ENCODE data around the gene RPH3AL. TPM values are rescaled to one million over a fixed set of nuclear protein-coding genes. Genes with fewer than 3 reads are reported as not detected.
"Not testable (repeated sequence)": the region's sequence is repeated elsewhere in the genome, so short reads cannot be mapped to it uniquely, and the experiment has no call there.

RPH3AL gene
- total and polyA plus RNA-seq, 4 experiments from 2014 or later: 1.7 to 5.9 (median 4.0) TPM

GRCh38 chr17:274902-275301 is 77.7 kb downstream of the RPH3AL start:
- H3K4me1 ChIP-seq (ENCODE audit: insufficient read depth, low read length): no peaks in the 10 kb centered on the region
- Mint-ChIP-seq H3K27me3 (no peaks in the 10 kb centered on the region), H3K4me1 (no peaks in the 10 kb centered on the region), H3K9me3 (no peaks in the 10 kb centered on the region), H3K27ac (no peak overlapping the region), H3K36me3 (no peaks in the 10 kb centered on the region), H3K4me3 (no peak overlapping the region)
- no peaks in the 10 kb centered on the region for H3K9me3 ChIP-seq (ENCODE audit: control insufficient read depth in 1 of 2, low read length in 2 of 2)
- ChIA-PET CTCF (ENCODE audit: partially characterized antibody) (no interaction called here), POLR2A (ENCODE audit: partially characterized antibody) (no interaction called here)
- no peaks in the 10 kb centered on the region for H3K36me3 ChIP-seq (ENCODE audit: insufficient read depth, low read length)
- intact Hi-C loops (cut with micrococcal nuclease): no loop called here
- H3K27ac ChIP-seq (ENCODE audit: low read depth, low read length): no peak overlapping the region
- DNase-seq: no peak
- no peaks in the 10 kb centered on the region for H3K27me3 ChIP-seq (ENCODE audit: insufficient read depth, low read length)
- no peak overlapping the region for H3K4me3 ChIP-seq (ENCODE audit: low read length in 2 of 2)

- H3K4me1 ChIP-seq (ENCODE audit: insufficient read depth, low read length): no peaks in the 10 kb centered on the region
- Mint-ChIP-seq H3K9me3 (no peaks in the 10 kb centered on the region), H3K4me1 (no peaks in the 10 kb centered on the region), H3K36me3 (no peaks in the 10 kb centered on the region), H3K27ac (no peak overlapping the region), H3K27me3 (no peaks in the 10 kb centered on the region), H3K4me3 (no peak overlapping the region)
- no peak for DNase-seq
- H3K27ac ChIP-seq (ENCODE audit: low read depth, low read length): no peak overlapping the region
- no peaks in the 10 kb centered on the region for H3K9me3 ChIP-seq (ENCODE audit: control insufficient read depth in 1 of 2, low read length in 2 of 2)
- no peaks in the 10 kb centered on the region for H3K36me3 ChIP-seq (ENCODE audit: insufficient read depth, low read length)
- intact Hi-C loops (cut with micrococcal nuclease): no loop called here
- POLR2A ChIA-PET (ENCODE audit: partially characterized antibody): no interaction called here
- CTCF ChIA-PET (ENCODE audit: partially characterized antibody): no interaction called here
- no peak overlapping the region for H3K4me3 ChIP-seq (ENCODE audit: low read length in 2 of 2)
- H3K27me3 ChIP-seq (ENCODE audit: insufficient read depth, low read length): no peaks in the 10 kb centered on the region
Observed at GRCh38 chr17:273981-274832, 78.4 kb downstream of the RPH3AL start.

GRCh38 chr17:272856-273255 is 79.8 kb downstream of the RPH3AL start:
- H3K4me3 Mint-ChIP-seq; H3K4me1 ChIP-seq (ENCODE audit: insufficient read depth, low read length); H3K4me1 Mint-ChIP-seq; CTCF ChIA-PET (ENCODE audit: partially characterized antibody); H3K9me3 Mint-ChIP-seq; H3K27me3 Mint-ChIP-seq; H3K27ac ChIP-seq (ENCODE audit: low read depth, low read length); POLR2A ChIA-PET (ENCODE audit: partially characterized antibody); H3K4me3 ChIP-seq (ENCODE audit: low read length in 2 of 2); H3K27me3 ChIP-seq (ENCODE audit: insufficient read depth, low read length); H3K36me3 ChIP-seq (ENCODE audit: insufficient read depth, low read length); H3K36me3 Mint-ChIP-seq; intact Hi-C loops (cut with micrococcal nuclease); H3K27ac Mint-ChIP-seq; DNase-seq; H3K9me3 ChIP-seq (ENCODE audit: control insufficient read depth in 1 of 2, low read length in 2 of 2): not testable (repeated sequence)

- H3K4me3 ChIP-seq (ENCODE audit: low read length in 2 of 2); H3K4me3 Mint-ChIP-seq; H3K4me1 ChIP-seq (ENCODE audit: insufficient read depth, low read length); H3K27ac ChIP-seq (ENCODE audit: low read depth, low read length); DNase-seq; H3K27me3 Mint-ChIP-seq; H3K27me3 ChIP-seq (ENCODE audit: insufficient read depth, low read length); H3K36me3 Mint-ChIP-seq; CTCF ChIA-PET (ENCODE audit: partially characterized antibody); H3K9me3 Mint-ChIP-seq; H3K36me3 ChIP-seq (ENCODE audit: insufficient read depth, low read length); H3K4me1 Mint-ChIP-seq; H3K27ac Mint-ChIP-seq; POLR2A ChIA-PET (ENCODE audit: partially characterized antibody); H3K9me3 ChIP-seq (ENCODE audit: control insufficient read depth in 1 of 2, low read length in 2 of 2); intact Hi-C loops (cut with micrococcal nuclease): not testable (repeated sequence)
Observed at GRCh38 chr17:271928-272623, 80.5 kb downstream of the RPH3AL start.

GRCh38 chr17:269616-270514 is 82.7 kb downstream of the RPH3AL start:
- Mint-ChIP-seq H3K27ac (no peak overlapping the region), H3K27me3 (no peaks in the 10 kb centered on the region), H3K9me3 (no peaks in the 10 kb centered on the region), H3K36me3 (no peaks in the 10 kb centered on the region), H3K4me3 (no peak overlapping the region), H3K4me1 (no peaks in the 10 kb centered on the region)
- intact Hi-C loops (cut with micrococcal nuclease): no loop called here
- H3K4me3 ChIP-seq (ENCODE audit: low read length in 2 of 2): no peak overlapping the region
- H3K27me3 ChIP-seq (ENCODE audit: insufficient read depth, low read length): no peaks in the 10 kb centered on the region
- ChIA-PET POLR2A (ENCODE audit: partially characterized antibody) (no interaction called here), CTCF (ENCODE audit: partially characterized antibody) (no interaction called here)
- H3K4me1 ChIP-seq (ENCODE audit: insufficient read depth, low read length): no peaks in the 10 kb centered on the region
- no peaks in the 10 kb centered on the region for H3K36me3 ChIP-seq (ENCODE audit: insufficient read depth, low read length)
- H3K9me3 ChIP-seq (ENCODE audit: control insufficient read depth in 1 of 2, low read length in 2 of 2): no peaks in the 10 kb centered on the region
- no peak for DNase-seq
- no peak overlapping the region for H3K27ac ChIP-seq (ENCODE audit: low read depth, low read length)

- Histone ChIP-seq H3K9me3 (ENCODE audit: control insufficient read depth in 1 of 2, low read length in 2 of 2) (no peaks in the 10 kb centered on the region), H3K36me3 (ENCODE audit: insufficient read depth, low read length) (no peaks in the 10 kb centered on the region), H3K27ac (ENCODE audit: low read depth, low read length) (no peak overlapping the region), H3K27me3 (ENCODE audit: insufficient read depth, low read length) (no peaks in the 10 kb centered on the region), H3K4me3 (ENCODE audit: low read length in 2 of 2) (no peak overlapping the region), H3K4me1 (ENCODE audit: insufficient read depth, low read length) (no peaks in the 10 kb centered on the region)
- peaks cover 0 to 12% of the 10 kb centered on the region in 2 donors for H3K36me3 Mint-ChIP-seq
- H3K27ac Mint-ChIP-seq: no peak overlapping the region
- peaks cover 0 to 3% (median 0%) of the 10 kb centered on the region in 8 donors for H3K9me3 Mint-ChIP-seq
- CTCF ChIA-PET (ENCODE audit: partially characterized antibody): no interaction called here
- POLR2A ChIA-PET (ENCODE audit: partially characterized antibody): no interaction called here
- intact Hi-C loops (cut with micrococcal nuclease): no loop called here
- H3K27me3 Mint-ChIP-seq: no peaks in the 10 kb centered on the region
- no peak overlapping the region for H3K4me3 Mint-ChIP-seq
- DNase-seq: no peak
- no peaks in the 10 kb centered on the region for H3K4me1 Mint-ChIP-seq
Observed at GRCh38 chr17:266701-267667, 85.6 kb downstream of the RPH3AL start.

Measured in CD4-positive, alpha-beta memory T cell (primary cell).